Fibroblast of lung (primary cell): ENCODE data around the gene EFNB3.

Source experiments
- EZH2 ChIP-seq: IDR thresholded peaks from 2 replicates; pipeline ENCODE4 v1.5.1; 2012; ENCODE audit warnings: low read length, control low read depth, mild to moderate bottlenecking; ENCODE audit errors: missing control alignments
- TF ChIP-seq, protein P1 (sequence below), 2 donors: IDR thresholded peaks in 1 of 2; conservative IDR thresholded peaks in 1 of 2; 1 replicate in 1 of 2; 2 replicates in 1 of 2; pipeline ENCODE4 v1.5.1; 2011 to 2012; ENCODE audit warnings: low read length in 2 of 2, control low read depth in 1 of 2, inconsistent platforms in 1 of 2, low read depth in 1 of 2, mild to moderate bottlenecking in 1 of 2

DNA sequence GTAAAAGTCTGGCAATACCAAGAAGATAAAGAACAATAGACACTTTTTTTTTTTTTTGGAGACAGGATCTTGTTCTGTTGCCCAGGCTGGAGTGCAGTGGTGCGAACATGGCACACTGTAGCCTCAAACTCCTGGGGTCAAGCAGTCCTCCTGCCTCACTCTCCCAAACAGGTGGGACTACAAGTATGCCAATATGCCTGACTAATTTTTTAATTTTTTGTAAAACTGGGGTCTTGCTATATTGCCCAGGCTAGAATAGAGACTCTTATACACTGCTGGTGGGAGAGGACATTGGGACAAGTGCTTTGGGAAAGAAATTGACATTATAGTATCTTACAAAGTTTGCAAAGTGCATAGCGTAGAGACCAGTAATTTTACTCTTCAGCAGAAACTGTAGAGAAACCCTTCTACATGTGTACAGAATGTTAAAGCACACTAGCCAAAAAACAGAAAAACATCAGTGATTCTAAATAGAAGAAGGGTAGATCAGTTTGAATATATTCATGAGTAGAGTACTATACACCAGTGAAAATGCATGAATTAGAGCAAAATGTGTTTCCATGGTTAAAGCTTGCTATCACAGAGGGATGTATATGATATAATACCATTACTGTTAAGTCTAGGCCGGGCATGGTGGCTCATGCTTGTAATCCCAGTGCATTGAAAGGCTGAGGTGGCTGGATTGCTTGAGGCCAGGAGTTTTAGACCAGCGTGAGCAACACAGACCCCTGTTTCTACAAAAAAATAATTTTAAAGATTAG lies 7.0 kb upstream of the EFNB3 start:
- TF ChIP-seq, protein P1, sequence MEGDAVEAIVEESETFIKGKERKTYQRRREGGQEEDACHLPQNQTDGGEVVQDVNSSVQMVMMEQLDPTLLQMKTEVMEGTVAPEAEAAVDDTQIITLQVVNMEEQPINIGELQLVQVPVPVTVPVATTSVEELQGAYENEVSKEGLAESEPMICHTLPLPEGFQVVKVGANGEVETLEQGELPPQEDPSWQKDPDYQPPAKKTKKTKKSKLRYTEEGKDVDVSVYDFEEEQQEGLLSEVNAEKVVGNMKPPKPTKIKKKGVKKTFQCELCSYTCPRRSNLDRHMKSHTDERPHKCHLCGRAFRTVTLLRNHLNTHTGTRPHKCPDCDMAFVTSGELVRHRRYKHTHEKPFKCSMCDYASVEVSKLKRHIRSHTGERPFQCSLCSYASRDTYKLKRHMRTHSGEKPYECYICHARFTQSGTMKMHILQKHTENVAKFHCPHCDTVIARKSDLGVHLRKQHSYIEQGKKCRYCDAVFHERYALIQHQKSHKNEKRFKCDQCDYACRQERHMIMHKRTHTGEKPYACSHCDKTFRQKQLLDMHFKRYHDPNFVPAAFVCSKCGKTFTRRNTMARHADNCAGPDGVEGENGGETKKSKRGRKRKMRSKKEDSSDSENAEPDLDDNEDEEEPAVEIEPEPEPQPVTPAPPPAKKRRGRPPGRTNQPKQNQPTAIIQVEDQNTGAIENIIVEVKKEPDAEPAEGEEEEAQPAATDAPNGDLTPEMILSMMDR (conservative IDR thresholded peaks at IDR 0.05 in 1 of 2, IDR thresholded peaks at IDR 0.05 in 1 of 2; ENCODE audit: low read depth in 1 of 2, low read length in 2 of 2): no peak
- no peak for TF ChIP-seq EZH2
